NCI-H510A treated with DMSO at 0.1 percent for 48 hours (cell line): Measurements from ENCODE around the gene KLHL24.
"Not testable (repeated sequence)": the region's sequence is repeated elsewhere in the genome, so short reads cannot be mapped to it uniquely, and the experiment has no call there.

Experiments used
- DNase-seq: peaks from one replicate; lab custom pipeline; 2025; lab: John Stamatoyannopoulos, UW

KLHL24 gene

GRCh38 chr3:183636221-183637105, 1.0 kb downstream of the KLHL24 start:
- DNase-seq = peak; percentile 98

DNA sequence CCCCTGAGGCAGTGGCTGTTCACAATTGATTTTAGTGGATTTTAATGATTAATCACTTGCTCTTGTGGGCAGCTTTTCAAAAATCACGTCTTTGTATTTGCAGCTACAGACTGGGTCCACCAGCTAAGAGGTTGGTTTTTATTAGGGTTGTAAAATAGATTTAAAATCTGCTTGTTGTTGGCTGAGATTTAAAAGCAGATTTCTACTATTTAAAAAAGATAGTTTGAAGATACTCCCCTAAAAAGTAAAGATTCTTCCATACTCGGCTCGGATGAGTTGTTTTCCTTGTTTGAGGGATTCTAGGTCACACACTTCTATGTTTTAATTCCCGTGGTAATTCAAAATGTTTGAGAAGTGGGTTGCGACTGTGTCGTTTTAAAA, 1.7 kb downstream of the KLHL24 start:
- DNase-seq = no peak

DNA sequence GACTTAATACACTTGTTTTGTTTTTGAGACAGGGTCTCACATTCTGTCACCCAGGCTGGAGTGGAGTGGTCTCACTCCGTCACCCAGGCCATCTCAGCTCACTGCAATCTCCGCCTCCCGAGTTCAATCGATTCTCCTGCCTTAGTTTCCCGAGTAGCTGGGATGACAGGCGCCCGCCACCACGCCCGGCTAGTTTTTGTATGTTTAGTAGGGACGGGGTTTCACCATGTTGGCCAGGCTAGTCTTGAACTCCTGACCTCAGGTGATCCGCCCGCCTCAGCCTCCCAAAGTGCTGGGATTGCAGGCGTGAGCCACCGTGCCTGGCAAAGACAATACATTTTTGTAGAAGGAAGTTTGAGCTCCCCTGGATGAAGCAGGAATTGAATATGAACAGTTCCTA, 2.2 kb downstream of the KLHL24 start:
- DNase-seq = not testable (repeated sequence)

DNA sequence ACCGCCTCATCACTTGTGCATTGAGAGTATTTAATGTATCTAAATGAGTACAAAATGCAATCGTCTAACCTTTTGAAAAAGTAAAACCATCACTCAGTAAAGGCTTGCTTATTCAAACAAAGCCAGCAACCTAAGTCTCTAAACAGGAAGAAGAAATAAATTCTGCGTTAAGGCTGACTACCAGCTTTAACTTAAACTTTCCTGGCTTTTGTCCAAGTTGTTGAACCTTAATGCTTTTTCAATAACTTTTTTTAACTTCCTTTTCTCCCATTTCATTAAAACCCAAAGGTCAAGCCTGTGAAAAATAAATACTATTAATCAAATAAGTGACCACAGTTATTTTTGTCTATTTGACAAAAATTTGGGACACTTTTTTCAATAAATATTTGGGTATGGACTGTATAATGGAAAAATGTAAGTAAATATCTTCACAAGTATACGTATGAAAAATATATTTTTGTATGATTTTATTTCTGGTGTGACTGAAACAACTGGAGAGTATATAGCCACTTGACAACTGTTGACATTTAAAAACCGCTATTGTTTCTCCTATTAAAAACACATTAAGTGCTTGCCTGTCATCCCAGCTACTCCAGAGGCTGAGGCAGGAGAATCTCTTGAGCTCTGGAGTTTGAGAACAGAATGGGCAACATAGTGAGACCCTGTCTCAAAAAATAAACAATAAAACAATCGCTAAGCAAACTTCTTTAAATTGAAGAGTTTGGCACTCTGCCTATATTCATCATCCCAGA, 2.9 kb downstream of the KLHL24 start:
- peak; percentile 13 for DNase-seq

- DNase-seq = not testable (repeated sequence)
Observed at GRCh38 chr3:183640635-183641034, 5.2 kb downstream of the KLHL24 start.

GRCh38 chr3:183641882-183642281, 6.5 kb downstream of the KLHL24 start:
- no peak for DNase-seq

- DNase-seq = no peak
Observed at GRCh38 chr3:183644244-183644643, 8.8 kb downstream of the KLHL24 start.

DNA sequence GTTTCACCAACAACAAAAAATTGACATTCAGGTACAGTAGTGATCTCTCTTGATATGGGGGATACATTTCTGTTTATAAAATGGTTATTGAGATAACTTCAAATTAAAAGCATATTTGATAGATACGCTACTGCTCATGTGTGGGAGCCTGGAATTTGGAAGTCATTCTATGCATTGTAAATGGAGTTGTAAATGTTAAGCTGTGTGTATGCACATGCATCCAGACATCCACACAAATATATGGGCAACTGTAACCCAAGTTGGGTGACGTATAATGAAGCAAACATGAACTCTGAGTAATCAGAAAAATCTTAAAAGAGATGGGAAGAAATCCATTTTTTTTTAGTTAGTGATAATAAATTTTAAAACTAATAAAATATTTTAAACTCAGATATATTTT, 9.8 kb downstream of the KLHL24 start:
- DNase-seq = no peak

DNA sequence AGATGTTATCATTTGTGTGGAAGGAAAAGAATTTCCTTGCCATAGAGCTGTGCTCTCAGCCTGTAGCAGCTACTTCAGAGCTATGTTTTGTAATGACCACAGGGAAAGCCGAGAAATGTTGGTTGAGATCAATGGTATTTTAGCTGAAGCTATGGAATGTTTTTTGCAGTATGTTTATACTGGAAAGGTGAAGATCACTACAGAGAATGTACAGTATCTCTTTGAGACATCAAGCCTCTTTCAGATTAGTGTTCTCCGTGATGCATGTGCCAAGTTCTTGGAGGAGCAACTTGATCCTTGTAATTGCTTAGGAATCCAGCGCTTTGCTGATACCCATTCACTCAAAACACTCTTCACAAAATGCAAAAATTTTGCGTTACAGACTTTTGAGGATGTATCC, 15.1 kb downstream of the KLHL24 start:
- no peak for DNase-seq

DNA sequence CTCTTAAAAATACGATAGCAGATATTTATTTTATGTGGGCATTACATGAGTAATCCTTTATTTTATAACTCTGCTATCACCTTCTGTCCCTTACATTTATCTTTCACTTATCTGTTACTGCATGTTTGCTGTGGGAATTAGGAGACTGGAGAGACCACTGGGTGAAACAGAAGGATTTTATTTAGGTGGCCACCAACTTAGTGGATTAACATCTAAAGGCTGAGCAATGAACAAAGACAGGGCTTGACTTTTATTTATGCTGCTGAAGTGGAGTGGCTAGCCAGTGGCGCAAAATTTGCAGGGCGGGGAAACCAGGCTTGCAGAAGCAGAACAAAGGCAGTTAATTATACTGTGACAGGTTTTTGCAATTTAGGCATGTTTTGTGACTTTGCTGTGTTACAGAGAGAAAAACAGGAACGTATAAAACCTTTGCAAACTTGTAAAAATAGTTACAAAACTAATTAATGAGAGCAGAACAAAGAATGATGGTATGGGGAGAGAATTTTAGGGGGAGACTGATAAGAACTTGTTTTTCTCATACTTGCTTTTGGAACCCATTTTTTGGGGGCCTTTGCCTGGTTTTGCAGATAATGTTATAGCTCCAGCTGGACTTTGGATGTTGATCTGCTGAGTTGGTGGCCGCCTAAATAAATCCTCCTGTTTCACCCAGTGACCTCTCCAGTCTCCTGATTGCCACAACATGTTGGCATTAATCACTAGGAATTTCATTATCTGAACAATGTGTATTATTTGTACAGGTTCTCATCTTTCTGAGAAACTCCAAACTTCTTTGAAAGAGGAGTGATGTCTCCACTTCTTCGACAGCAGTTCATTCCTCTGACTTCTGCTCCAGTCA, 18.0 kb downstream of the KLHL24 start:
- no peak for DNase-seq

DNA sequence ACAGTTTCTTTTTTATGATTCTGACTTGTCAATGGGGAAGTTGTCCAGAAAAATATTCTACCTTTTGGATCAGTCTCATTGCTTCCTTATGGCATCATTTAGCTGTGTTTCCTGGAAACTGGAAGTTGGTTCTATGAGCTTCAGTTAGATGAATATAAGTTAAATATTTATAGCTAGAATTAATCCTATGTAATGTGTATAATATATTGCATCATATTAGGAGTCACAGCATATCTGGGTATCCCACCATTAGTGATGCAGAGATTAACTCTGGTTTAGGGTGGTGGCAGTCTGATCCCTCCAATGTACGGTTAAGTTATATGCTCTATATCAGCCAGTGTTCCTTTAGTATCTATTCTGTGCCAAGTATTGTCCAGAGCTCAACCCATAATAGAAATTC, 19.3 kb downstream of the KLHL24 start:
- DNase-seq = no peak

DNA sequence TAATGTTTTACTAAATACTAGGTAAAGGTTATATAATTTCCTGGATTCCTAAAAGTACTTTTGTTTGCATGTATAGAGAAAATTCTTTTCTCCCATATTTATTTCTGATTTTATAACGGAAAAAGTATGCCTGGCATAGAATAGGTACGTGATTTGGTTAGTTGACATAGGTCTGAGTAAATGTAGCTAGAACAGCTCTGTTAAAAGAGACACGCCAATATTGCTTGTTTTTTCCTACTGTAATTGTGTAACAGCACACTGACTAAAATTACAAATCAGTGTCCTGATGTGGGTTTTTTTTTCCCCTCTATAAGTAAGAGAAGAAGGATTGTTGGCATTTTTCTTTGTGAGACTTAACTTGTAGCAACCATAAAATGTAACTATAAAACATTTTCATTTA, 26.7 kb downstream of the KLHL24 start:
- no peak for DNase-seq

DNA sequence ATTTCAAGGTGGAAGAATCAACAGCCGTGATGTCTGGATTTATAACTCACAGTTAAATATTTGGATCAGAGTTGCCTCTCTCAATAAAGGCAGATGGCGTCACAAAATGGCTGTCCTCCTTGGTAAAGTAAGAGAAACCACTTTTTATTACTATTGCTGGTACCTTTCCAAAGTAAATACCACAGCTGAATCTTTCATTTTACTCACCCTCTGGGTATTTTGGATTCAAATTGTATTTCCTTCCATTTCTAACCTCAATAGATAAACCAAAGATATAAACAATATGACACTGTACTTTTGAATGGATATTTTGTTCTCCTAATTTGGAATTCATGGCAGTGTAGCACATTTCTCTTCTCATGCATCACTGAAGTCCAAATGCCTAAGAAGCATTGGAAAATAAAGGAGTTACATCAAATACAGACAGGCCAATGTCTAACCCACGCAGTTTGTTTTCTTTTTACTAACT, 29.5 kb downstream of the KLHL24 start:
- DNase-seq = no peak

DNA sequence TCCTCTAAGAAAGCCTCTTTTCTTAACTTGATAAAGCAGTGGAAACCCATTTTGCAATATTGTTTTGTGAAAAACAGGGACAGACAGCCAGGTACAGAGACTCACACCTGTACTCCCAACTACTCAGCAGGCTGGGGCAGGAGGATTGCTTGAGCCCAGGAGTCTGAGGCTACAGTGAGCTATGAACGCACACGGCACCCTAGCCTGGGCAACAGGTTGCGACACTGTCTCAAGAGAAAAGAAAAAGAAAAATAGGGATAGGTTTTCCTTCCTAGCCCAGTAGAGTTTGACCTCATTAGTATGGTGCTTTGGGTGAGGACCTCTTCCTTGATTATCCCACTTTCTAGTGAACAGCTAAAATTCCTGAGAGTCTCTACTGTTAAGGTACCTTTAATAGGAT, 44.6 kb downstream of the KLHL24 start:
- no peak for DNase-seq

DNA sequence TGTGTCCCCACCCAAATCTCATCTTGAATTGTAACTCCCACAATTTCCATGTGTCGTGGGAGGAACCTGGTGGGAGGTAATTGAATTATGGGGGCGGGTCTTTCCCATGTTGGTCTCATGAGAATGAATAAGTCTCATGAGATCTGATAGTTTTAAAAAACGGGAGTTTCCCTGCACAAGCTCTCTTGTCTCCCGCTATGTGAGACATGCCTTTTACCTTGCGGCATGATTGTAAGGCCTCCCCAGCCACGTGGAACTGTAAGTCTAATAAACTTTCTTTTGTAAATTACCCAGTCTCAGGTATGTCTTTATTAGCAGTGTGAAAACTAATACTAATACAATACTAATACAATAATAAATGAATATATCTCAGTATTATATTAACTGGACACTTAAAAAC, 52.3 kb downstream of the KLHL24 start:
- DNase-seq = no peak

DNA sequence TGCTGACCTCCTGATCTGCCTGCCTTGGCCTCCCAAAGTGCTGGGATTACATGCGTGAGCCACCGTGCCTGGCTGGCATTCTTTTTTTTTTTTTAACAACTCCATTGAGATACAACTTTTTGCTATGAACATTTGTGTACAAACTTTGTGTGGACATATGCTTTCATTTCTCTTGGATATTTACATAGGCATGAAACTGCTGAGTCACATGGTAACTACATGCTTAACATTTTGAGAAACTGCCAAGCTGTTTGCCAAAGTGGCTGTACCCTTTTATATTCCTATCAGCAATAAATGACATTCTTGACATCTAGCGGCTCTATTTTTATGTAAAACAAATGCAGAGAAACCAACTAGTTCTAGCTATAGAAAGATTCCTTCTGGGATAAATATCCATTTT, 53.5 kb downstream of the KLHL24 start:
- no peak for DNase-seq

- DNase-seq = not testable (repeated sequence)
Observed at GRCh38 chr3:183689621-183690020, 54.2 kb downstream of the KLHL24 start.

DNA sequence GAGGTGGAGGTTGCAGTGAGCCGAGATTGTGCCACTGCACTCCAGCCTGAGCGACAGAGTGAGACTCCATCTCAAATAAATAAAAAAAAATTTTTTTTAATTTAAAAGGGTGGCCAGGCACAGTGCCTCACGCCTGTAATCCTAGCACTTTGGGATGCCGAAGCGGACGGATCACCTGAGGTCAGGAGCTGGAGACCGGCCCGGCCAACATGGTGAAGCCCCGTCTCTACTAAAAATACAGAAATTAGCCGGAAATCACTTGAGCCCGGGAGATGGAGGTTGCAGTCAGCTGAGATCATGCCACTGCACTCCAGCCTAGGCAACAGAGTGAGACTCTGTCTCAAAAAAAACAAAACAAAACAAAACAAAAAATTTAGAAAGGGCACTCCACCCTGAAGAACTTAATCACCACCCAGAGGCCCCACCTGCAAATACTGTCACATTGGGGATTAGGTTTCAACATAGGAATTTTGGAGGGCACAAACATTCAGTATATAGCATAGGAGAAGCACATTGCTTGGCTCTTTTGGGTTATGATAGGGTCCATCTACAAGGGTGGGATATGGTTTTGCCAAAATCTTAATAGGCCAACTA, 55.1 kb downstream of the KLHL24 start:
- DNase-seq = no peak

- no peak for DNase-seq
Observed at GRCh38 chr3:183692436-183692835, 57.0 kb downstream of the KLHL24 start.

DNA sequence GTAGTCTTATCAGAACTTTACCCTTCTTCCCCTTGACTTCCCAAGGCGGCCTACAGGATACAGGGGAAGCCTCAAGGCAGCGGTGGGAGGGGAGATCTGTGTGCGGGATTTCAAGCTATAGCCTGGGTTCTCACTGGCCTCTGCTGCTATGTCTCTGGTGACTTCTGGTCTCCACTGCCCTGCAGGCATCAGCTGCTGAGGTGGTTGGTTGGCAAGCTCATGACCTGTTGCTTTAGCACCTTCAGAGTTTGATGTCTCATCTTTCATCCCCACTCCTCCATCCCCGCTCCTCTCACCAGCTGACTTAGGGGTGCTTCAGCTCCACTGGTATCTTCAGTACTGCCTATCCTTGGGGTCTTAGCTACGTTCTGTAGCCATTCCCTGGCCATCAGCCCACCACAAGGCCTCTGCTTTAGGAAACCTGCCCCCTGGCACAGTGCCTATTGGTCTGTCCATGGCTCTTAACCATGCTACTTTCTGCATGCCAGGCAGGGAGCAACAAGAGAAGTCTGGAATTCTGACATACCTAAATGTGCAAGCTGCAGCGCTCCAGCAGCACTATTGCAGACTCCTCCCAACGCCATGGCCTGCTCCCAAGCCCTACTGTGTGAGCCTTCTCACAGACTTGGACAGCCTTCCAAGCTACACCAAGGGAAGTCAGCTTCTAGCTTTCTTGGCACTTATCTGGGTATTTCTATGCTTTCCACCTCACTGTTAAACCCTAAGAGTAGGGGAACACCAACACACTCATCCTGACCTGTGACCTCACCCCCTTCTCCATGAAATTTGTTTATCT, 60.3 kb downstream of the KLHL24 start:
- no peak for DNase-seq

GRCh38 chr3:183697123-183697609, 61.7 kb downstream of the KLHL24 start:
- DNase-seq = no peak
